GM19467 (cell line): Measurements from ENCODE around the gene FCHSD2.
A peak's percentile ranks its signal among the peaks of the same experiment; 100 is the strongest.
"Not testable (repeated sequence)": the region's sequence is repeated elsewhere in the genome, so short reads cannot be mapped to it uniquely, and the experiment has no call there.

Source experiments
- ATAC-seq: cut with Tn5 transposase; IDR thresholded peaks from one replicate; pipeline ENCODE4 v1.9.1; 2021; ENCODE audit warnings: mild to moderate bottlenecking, moderate library complexity; ENCODE audit not compliant: unreplicated experiment

Gene FCHSD2

DNA sequence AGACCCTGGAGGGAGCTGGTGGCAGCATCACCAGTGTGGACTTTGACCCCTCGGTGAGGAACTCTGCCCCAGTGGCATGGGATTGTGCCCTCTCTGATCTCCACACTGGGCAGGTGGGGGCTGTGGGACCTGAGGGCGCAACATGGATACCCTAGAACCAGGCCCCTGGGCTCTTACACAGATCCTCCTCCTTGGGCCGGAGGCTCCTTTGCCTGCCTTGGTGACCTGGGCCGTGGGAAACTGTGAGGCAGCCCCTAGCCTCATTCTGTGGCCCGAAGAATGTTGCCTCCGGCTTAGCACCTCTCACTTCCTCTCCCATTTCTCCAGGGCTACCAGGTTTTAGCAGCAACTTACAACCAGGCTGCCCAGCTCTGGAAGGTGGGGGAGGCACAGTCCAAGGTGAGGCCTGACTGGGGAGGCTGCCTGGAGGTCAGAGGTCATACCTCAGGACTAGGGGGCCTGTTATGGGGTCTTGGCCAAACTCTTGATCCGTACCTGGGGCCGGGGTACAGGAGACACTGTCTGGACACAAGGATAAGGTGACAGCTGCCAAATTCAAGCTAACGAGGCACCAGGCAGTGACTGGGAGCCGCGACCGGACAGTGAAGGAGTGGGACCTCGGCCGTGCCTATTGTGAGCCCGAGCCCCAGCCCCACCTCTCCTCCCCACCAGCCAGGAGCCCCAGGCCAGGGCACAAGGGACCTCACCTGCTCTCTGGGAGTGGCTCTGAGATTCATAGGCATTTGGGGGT lies 315.8 kb downstream of the FCHSD2 start:
- no peak for ATAC-seq

DNA sequence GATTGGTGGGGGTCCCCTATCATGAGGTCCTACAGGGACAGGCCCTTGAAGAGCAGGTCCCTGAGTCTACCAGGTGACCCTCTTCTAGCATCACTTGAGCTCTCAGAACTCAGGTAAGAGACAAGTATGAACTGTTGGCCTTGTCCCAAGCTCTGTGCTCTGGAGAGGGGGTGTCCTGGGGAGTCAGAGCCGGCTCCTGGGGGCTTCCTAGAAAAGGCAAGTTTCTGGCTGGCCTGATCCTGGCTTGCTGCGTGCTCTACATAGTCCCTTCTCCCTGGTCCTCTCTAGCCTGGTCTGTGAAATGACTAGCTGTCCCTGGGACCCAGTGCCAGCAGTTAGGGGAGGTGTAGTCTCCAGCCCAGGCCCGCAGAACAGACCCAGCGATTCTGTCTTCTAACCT lies 316.5 kb downstream of the FCHSD2 start:
- no peak for ATAC-seq

DNA sequence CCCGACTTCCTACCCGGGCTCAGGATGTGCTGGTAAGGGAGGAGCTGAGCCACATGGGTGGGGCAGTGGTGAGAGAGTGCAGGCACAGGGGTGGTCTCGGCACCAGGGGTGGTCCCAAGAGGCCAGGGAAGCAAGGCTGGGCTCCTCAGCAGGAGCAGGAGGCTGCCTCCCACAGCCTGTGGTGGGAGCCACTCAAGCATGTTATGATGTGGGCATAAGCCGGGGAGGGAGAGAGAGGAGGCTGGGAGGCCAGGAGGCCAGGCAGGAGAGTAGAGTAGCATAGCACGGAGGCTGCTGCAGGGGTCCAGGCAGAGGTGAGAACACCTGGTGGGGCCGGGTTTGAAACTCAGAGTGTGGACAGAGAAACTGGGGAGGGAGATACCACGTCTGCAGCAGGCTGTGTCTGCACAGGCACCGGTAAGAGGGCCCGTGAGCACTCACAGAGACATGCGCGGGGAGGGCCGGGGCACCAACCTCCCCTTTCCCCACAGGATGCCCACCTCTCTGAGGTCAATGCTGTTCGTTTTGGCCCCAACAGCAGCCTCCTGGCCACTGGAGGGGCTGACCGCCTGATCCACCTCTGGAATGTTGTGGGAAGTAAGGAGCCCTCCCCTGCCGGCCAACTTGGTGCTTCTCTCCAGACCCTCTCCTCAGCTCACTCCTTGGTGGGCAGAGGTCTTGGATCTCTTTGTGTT lies 317.2 kb downstream of the FCHSD2 start:
- ATAC-seq = no peak

DNA sequence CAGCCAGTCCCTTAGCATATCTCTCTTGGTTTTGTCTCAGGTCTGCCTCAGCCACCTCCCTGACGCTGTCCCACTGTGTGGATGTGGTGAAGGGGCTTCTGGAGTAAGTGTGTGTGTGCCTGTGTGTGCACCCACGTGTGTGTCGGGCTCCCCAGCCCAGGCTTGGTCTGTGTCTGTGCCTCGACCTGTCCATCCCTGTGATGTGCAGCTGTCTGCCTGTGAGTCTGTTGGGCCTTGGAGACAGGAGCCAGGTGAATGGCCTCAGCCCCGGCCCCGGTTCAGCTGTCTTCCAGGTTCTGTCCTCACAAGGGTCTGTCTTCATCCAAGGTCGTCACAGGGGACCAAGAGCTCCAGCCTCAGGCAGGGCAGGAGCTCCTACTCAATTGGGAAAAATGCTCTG lies 318.1 kb downstream of the FCHSD2 start:
- no peak for ATAC-seq

DNA sequence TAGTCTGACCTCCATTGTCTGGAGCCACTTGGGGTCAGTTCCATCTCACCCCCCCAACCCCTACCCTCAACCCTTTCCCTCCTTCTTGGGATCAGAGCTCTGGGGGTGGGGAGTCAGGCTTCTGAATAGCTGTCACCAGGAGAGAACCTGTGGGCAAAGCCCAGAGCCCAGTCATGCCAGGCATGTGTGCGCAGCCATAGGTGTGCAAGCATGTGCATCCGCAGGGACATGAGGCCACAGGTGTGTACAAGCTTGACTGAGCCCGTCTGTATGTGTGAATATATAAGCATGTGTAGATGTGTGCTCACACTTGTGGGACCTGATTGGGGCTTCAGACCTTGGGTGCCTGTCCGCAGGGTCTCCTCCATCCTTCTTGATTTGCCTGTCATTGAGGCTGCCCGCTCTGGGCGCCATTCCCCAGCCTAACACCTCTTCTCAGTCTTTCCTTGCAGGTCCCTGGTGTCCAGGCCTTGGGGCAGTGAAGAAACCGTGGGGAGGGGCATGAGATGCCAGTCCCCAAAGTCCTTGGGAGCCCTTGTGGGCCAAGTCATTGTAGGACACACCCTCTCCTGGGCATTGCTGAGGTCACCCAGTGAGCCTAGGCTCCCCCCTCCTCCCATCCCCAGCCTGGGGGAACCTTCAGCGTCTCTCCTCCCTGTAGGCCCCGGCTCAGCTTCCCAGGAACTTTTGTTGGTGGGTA lies 318.9 kb downstream of the FCHSD2 start:
- no peak for ATAC-seq

DNA sequence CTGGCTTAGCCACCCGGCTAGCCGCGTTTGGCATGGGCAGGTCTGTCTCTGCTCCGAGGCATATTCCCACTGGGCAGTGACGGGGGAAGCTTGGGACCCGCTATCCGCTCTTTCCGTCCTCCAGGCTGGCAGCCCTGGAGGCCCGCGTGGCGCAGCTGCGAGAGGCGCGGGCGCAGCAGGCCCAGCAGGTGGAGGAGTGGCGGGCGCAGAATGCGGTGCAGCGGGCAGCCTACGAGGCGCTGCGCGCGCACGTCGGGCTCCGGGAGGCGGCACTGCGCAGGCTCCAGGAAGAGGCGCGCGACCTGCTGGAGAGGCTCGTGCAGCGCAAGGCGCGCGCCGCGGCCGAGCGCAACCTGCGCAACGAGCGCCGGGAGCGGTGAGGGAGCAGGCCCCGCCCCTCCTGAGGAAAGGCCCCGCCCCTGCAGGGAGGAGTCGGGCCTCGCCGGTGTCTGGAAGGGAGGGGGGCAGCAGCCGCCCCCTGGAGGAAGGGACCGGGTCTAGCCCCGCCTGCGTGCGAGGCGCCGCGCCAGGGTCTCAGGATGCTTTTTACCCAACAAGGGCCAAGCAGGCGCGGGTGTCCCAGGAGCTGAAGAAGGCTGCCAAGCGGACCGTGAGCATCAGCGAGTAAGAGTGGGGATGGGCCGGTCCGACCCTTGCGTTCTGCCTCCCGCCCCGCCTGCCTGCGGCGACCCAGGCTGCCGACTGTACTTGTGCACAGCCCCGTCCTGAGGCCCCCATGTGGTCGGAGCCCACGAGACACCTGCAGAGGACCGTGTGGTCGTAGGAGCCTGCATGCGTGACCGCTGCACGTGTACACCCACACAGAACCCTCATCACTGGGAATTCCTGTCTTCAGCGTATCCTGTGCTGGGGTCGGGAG lies 320.0 kb downstream of the FCHSD2 start:
- peak; percentile 57 for ATAC-seq

DNA sequence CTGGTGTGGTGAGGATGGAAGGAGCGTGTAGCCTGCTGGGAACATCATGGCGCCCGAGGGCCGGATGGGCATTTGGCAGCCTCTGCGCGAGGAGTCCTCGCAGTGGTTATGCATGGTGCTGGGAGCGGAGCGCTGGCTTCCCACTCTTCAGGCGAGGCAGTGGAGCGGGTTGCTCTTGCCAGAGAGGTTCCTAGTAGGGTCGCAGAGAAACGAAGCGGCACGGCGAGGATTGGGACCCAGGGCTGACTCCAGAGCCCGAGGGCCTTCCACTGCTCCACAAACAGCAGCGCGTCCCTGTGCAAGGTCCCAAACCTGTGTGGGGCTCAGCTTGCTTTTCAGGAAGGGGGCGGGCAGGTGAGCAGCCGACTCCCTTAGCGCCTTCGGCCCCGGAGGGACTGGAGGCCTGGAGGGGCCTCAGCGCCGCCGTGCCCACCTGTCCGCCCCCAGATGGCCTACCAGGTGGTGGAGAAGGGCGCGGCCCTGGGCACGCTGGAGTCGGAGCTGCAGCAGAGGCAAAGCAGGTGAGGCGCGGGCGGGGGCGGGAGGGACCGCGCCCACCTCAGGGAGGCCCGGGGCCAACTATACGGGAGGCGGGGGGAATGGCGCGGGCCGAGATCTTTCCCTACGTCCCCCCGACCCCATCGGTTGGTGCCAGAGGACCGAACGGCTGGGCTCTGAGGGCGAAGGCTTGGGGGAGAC lies 320.7 kb downstream of the FCHSD2 start:
- no peak for ATAC-seq

DNA sequence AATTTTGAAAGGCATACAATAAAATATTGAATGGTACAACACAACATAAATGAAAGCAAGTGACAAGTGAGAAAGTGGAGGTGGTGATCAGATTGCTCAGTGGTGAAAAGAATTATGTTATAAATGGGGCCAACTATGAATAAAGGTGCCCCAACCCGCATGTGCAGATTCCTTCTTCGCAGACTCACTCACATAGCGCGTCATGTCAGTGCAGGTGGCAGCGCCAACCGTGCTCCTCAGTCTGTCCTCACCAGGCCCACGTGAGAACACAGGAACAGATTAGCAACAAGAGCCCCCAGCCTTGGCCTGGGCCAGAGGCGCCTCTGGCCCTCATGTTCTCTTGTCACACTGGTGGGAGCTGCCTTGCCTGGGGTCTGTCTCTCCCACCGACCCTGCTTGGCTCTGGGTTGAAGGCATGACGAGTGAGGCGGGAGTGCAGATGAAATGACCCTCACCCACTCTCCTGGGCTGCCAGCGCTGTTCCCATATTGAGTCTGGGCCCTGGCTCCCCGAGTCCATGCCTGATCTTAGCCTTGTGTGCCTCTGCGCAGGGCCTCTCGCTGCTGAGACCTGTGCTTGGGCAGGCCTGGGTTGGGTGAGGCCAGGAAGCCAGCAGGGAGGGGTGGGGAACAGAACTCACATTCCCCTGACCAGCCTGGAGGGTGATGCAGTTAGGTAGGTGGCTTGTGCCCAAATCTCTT lies 321.5 kb downstream of the FCHSD2 start:
- ATAC-seq = no peak

DNA sequence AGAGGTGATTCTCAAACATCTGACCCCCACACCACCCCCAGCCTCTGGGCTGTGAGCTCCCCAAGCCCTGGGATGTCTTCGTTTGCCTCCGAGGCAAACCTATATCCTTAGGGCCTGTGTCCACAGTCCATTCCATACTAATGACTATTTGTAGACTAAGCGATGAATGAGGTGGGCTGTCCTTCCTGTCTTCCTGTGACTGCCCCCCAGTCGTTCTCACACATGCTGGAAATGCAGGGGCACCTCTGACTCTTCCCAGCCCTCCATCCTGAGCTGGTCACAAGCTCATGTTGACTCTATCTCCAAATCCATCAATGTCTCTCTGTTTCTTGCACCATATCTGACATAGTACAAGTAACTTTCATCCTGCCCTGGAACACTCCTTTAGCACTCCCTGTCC lies 323.1 kb downstream of the FCHSD2 start:
- no peak for ATAC-seq

DNA sequence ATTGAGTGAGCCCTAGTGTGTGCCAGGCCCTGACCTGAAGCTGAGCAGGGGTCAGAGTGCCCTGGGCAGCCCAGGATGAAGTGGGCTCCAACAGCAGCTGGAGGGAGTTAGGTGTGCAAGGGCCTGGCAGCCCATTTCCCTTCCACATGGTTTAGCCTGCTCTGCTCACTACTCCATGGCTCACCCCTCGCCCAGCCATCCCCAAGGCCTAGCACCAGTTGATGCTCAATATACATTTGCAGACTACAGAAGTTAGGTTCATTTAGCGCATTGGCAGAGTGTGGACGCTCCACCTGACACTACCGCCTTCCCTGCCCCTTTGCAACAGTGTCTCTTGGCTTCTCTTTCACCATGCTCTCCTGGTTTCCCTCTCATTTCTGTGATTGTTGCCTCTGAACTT lies 324.2 kb downstream of the FCHSD2 start:
- ATAC-seq = no peak

DNA sequence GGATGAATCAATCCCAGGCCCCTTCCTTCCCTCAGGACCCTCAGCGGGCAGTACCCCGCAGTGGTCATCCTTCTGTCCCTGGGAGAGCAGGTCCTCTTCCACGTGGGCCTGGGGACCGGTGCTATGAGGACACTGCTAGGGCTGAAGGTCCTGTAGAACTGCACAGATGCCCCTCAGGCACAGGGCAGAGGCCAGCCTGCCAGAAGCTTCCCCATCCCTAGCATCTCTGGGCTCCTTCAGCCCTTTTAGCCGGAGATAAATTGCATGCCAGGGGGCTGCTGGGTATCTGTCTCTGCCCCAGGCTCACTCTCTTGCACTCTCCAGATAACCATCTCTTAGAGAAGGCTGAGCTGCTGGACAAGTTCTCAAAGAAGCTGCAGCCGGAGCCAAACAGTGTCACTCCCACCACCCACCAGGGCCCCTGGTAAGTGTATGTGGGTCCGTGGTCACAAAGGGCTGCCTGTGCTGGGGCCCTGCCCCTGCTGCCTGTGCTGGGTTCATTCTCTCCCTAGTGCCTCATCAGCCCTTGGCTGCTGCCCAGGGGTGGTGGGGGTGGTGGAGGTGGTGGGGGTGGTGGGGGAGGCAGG lies 325.6 kb downstream of the FCHSD2 start:
- ATAC-seq = no peak

DNA sequence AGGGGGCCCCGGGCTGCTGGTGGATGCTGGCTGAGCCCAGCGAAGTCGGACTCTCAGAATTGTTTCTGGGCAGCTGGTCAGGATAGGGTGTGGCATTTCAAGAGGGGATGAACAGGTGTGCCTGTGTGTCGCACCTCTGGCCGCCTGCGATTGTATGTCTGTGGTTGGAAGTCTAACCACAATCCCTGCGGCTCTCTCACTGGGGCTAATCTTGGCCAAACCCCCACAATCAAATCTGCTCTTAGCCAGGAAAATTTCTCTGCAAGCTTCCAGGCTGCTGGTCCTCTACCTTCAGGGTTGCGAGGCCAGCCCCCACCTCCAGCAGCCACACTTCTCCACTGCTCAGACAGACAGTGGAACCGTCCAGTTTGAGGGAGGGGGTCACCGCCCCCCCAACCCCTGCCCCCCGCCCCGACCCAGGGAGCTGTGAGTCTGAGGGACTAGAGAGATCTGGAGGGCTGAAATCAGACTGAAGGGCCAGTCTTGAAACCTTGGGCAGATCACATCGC lies 327.0 kb downstream of the FCHSD2 start:
- no peak for ATAC-seq

DNA sequence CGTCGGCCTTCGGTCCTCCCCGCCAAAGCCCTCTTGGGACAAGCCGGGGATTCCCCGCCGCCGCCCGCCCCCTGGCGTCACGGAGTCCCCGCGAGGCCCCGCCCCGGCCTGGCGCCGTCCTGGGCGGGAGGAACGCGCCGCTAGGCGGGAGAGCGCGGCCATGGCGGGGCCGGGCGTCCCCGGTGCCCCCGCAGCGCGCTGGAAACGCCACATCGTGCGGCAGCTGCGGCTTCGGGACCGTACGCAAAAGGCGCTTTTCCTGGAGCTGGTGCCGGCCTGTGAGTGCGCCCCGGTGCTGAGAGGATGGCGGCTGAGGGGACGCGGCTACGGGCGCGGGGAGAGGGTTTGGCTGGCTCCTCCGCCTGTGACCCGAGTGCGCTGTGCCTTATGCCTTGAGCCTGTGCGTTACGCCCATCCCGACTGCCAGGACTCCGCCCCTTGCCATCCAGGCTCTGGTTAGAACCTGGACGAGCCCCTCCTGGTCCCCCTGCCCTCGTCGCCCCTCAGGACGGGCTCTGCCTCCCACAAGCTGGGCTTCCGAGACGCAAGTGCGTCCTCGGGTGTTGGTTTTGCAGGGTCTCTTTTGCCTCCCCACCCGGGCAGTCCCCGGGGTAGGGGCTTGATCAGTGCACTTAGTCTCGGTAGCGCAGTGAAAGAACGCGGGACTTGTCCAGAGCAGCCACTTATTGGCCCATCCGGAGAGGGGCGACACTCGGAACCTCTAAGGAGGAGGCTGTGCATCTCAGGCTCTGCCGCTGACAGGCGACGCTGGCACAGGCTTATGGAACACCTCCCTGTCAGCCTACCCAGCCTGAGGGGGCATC lies 327.6 kb downstream of the FCHSD2 start, which contains the start of gene ATG16L2:
Gene ATG16L2, plus strand, starts transcription at position 126 of the 824 bp plus-strand sequence. Its CDS starts 35 bp downstream, at position 161.
- peak; percentile 51 for ATAC-seq

DNA sequence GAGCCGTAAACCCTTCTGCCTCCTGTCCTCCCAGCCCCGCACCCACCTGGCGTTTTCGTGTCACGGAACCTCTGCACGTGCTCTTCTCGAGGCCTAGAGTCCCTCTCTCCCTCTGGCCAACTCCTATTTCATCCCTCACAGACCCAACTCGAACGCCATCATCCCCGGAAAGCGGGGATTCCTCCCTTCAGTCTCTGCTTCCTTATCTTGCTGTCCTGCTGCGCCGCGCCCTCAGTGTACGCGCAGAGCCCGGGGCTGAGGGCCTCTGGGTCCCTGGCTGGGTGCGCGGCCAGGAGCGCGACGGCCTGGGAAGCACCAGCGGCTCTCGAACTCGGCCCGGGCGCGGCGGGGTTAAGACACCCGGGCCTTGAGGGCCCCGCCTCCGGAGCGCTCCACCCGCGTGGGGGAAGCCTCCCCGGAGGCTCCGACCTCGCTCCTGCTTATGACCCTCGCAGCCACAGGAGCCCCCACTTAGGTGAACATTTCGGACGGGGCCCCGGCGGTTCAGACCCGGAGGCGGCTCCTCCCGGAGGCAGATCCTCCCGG lies 328.3 kb downstream of the FCHSD2 start:
- peak; percentile 40 for ATAC-seq

DNA sequence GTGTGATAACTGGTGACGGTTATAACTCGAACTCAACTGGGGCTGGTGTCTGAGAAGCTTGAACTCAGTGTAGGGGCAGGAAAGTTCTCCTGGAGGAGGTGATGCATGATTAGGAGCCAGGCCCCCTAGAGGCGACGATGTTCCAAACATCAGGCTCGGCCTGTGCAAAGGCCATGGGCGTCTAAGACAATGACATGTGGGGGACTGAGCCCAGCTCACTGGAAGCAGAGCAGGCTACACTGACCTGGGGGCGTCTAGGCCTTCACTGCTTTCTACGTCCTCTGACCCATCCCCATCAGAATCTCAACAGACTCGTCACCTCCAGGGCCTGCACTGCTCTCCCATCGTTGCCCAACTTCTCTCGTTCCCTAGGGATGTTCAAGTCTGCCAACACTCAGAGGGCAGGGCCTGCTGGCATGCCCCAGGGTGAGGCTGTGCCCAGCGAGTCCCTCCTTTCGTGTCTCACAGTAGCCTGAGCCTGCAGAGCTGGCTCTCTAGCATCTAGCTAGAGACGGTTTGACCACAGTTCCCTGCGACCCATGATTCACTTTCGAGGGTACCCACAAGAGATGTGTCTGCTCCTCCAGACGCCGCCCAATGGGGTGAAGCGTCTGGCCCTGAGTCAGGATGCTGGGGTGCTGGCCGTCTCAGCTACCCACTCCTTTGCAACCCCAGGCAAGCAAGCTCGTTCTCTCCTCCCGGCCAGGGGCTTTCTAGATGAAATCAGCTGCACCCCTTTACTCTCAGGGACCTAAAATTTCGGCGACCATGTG lies 329.0 kb downstream of the FCHSD2 start:
- peak; percentile 28 for ATAC-seq

DNA sequence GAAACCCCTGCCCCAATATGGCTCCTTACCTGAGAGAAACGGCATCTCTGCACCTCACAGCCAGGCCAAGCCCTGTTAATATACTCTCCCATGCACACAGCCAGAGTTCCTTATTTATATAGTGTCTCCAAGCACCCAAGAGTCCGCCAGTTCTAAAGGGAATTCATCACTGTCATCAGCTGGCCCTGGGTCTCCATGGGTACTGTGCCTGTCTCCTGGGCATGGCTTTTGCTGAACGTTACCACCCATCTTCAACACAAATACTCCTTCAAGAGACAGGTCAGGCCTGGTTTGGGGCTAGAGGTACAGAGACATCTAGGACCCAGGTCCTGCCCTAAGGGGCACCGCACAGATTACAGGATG lies 329.5 kb downstream of the FCHSD2 start:
- ATAC-seq = no peak

DNA sequence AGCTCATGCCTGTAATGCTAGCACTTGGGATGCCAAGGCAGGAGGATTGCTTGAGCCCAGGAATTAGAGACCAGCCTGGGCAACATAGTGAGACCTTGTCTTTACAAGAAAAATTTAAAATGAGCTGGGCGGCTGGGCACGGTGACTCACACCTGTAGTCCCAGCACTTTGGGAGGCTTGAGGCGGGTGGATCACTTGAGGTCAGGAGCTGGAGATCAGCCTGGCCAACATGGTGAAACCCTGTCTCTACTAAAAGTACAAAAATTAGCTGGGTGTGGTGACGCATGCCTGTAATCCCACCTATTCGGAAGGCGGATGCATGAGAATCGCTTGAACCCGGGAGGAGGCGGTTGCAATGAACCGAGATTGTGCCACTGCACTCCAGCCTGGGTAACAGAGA lies 330.4 kb downstream of the FCHSD2 start:
- ATAC-seq = not testable (repeated sequence)
